HepG2 (cell line): ENCODE results near the gene CX3CR1. TPM values are rescaled to one million over a fixed set of nuclear protein-coding genes. Genes with fewer than 3 reads are reported as not detected.
A peak's percentile ranks its signal among the peaks of the same experiment; 100 is the strongest.

Experiments
- ATAC-seq: fragments of 200-7000 bp; cut with Tn5 transposase; 3 replicates; pipeline ENCODE4 v1.9.1; 2020; ENCODE audit warnings: mild to moderate bottlenecking, moderate library complexity
- BruUV-seq: library from RNA; stranded (reverse); fragments of 400-500 nt; replicated peaks from 2 replicates; lab custom pipeline; 2021; lab: Mats Ljungman, UMichigan
- CTCF ChIA-PET: fragments of 300-600 bp; formaldehyde crosslinking; extraction: SDS; loops from one replicate; lab custom pipeline; 2021; ENCODE audit warnings: low total read pairs, inconsistent platforms, low intra/inter-chr PET ratio; lab: Yijun Ruan, JAX
- POLR2A ChIA-PET: fragments of 350-600 bp; sonication (Branson Sonifier 250); formaldehyde crosslinking; loops from one replicate; lab custom pipeline; 2020; ENCODE audit warnings: antibody characterized with exemption, inconsistent platforms; lab: Yijun Ruan, JAX
- DNase-seq: peaks from one replicate; pipeline ENCODE4 v3.0.0-alpha.2; 2015; ENCODE audit warnings: low spot score
- FAIRE-seq: peaks from 3 replicates; lab custom pipeline; 2011; peaks lifted over from hg19 to GRCh38; lab: Jason Lieb, UNC
- H2AFZ ChIP-seq: one replicate; pipeline ENCODE4 v1.6.1; 2011; ENCODE audit warnings: low read length, inconsistent platforms
- H3K27ac ChIP-seq: fragments of 300-600 bp; 3 replicates; pipeline ENCODE4 v1.8.0; 2011; ENCODE audit warnings: mixed run types, mild to moderate bottlenecking, mixed read lengths, low read length, inconsistent platforms; ENCODE audit not compliant: insufficient read depth; ENCODE audit errors: extremely low read length
- H3K27me3 ChIP-seq, 2 experiments: fragments of 200-600 bp in 1 of 2; 2 replicates in 1 of 2; 3 replicates in 1 of 2; pipeline versions ENCODE4 v1.6.0 to v1.8.0; 2011; ENCODE audit warnings: low read length in 2 of 2, mild to moderate bottlenecking in 2 of 2, moderate library complexity in 2 of 2, inconsistent platforms in 1 of 2; ENCODE audit not compliant: insufficient read depth in 2 of 2, control insufficient read depth in 1 of 2
- H3K36me3 ChIP-seq, 2 experiments: fragments of 200-600 bp in 1 of 2; replicated peaks in 1 of 2; 2 replicates in 1 of 2; 3 replicates in 1 of 2; pipeline versions ENCODE4 v1.5.1 to v1.8.0; 2011; ENCODE audit warnings: low read length in 2 of 2, inconsistent platforms in 1 of 2; ENCODE audit not compliant: insufficient read depth in 2 of 2, control insufficient read depth in 1 of 2
- H3K4me1 ChIP-seq: 2 replicates; pipeline ENCODE4 v1.5.1; 2012; ENCODE audit warnings: low read length, inconsistent platforms; ENCODE audit not compliant: insufficient read depth
- H3K4me2 ChIP-seq: 2 replicates; pipeline ENCODE4 v1.6.0; 2011; ENCODE audit warnings: low read depth, low read length, inconsistent platforms
- H3K4me3 ChIP-seq, 3 experiments: fragments of 200-600 bp in 1 of 3; sonication (generic), shearing (Covaris generic) in 1 of 3; replicated peaks in 1 of 3; 2 replicates each; pipeline ENCODE4 v1.5.1; 2011 to 2016; ENCODE audit warnings: low read length in 3 of 3, inconsistent platforms in 2 of 3, low read depth in 2 of 3, mild to moderate bottlenecking in 2 of 3, control low read depth in 1 of 3, mixed read lengths in 1 of 3; ENCODE audit not compliant: insufficient read depth in 1 of 3
- H3K79me2 ChIP-seq: one replicate; pipeline ENCODE4 v1.6.1; 2011; ENCODE audit warnings: low read length, inconsistent platforms; ENCODE audit not compliant: insufficient read depth
- H3K9ac ChIP-seq: 2 replicates; pipeline ENCODE4 v1.6.0; 2011; ENCODE audit warnings: mild to moderate bottlenecking, low read depth, low read length, inconsistent platforms; ENCODE audit not compliant: insufficient read depth
- H3K9me3 ChIP-seq: 2 replicates; pipeline ENCODE4 v1.5.1; 2012; ENCODE audit warnings: mild to moderate bottlenecking, low read length
- H4K20me1 ChIP-seq: 2 replicates; pipeline ENCODE4 v1.6.0; 2011; ENCODE audit warnings: inconsistent platforms, mild to moderate bottlenecking, low read length, moderate library complexity; ENCODE audit not compliant: insufficient read depth
- FOXA3 ChIP-seq: IDR thresholded peaks from 2 replicates; pipeline ENCODE4 v1.6.1; 2016; ENCODE audit warnings: missing genetic modification reagents, missing compliant biosample characterization
- KLF16 ChIP-seq, 2 experiments: sonication (generic) in 1 of 2; formaldehyde crosslinking in 1 of 2; IDR thresholded peaks; 2 replicates each; pipeline versions ENCODE4 v1.6.1 to v1.8.0; 2016 to 2023; ENCODE audit warnings: missing genetic modification reagents in 2 of 2, missing compliant biosample characterization in 1 of 2
- MEIS2 ChIP-seq: sonication (generic); formaldehyde crosslinking; IDR thresholded peaks from 2 replicates; pipeline ENCODE4 v1.9.0; 2021; ENCODE audit warnings: mild to moderate bottlenecking, missing genetic modification reagents
- SMC3 ChIP-seq: IDR thresholded peaks from 2 replicates; pipeline ENCODE4 v1.6.1; 2011; ENCODE audit warnings: low read length, improper control_type of control experiment
- THYN1 ChIP-seq: sonication (generic); formaldehyde crosslinking; IDR thresholded peaks from 2 replicates; pipeline ENCODE4 v1.8.1; 2023; ENCODE audit warnings: low read depth, mild to moderate bottlenecking, moderate library complexity, missing genetic modification reagents, borderline replicate concordance
- YEATS2 ChIP-seq: sonication (generic); formaldehyde crosslinking; IDR thresholded peaks from 2 replicates; pipeline ENCODE4 v1.4.0; 2020; ENCODE audit warnings: missing genetic modification reagents, borderline replicate concordance
- ZFP1 ChIP-seq: IDR thresholded peaks from 2 replicates; pipeline ENCODE4 v1.6.1; 2016
- ZKSCAN8 ChIP-seq: IDR thresholded peaks from 2 replicates; pipeline ENCODE4 v1.6.1; 2016; ENCODE audit warnings: borderline replicate concordance, missing genetic modification reagents, missing compliant biosample characterization
- WGBS: methylation state at CpG from one replicate; pipeline ENCODE4 v1.1.6; 2017; ENCODE audit warnings: low lambda C conversion rate; 5-methylcytosine and 5-hydroxymethylcytosine counted together
- in situ Hi-C: cut with HindIII; loops from 2 replicates; pipeline ENCODE4 v1.10.0; 2017; ENCODE audit warnings: low pct_unique_long_range_greater_than_20kb; ENCODE audit not compliant: extremely low pct_ligation_motif_present
- intact Hi-C: fragments of 100-400 bp; cut with micrococcal nuclease; formaldehyde crosslinking; loops from one replicate; pipeline ENCODE4 v1.10.0; 2022; ENCODE audit not compliant: unreplicated experiment
- polyA plus RNA-seq, 8 experiments: library from polyadenylated mRNA; depleted of rRNA in 3 of 8; stranded (reverse) in 7 of 8; unstranded in 1 of 8; fragments of >200 nt; fragmentation: Illumina TruSeq in 4 of 8; extraction: Trizol in 4 of 8; gene quantifications; 2 replicates each; pipeline versions ENCODE4 v1.2.1 to v1.2.3, GENCODE V29; 2011 to 2016; ENCODE audit warnings: low read depth in 4 of 8, missing spikeins in 1 of 8, mixed read lengths in 1 of 8; ENCODE audit not compliant: insufficient read depth in 1 of 8
- total RNA-seq, 5 experiments: library from RNA; depleted of rRNA; stranded (reverse); fragments of >200 nt; fragmentation: Illumina TruSeq; extraction: Trizol; gene quantifications; 2 replicates each; pipeline ENCODE4 v1.2.3, GENCODE V29; 2016; ENCODE audit warnings: low read depth in 1 of 5
- TF ChIP-seq, protein P1 (sequence below), 2 experiments: sonication (generic) in 1 of 2; formaldehyde crosslinking in 1 of 2; IDR thresholded peaks; 2 replicates each; pipeline versions ENCODE4 v1.4.0 to v1.6.1; 2016 to 2020; ENCODE audit warnings: borderline replicate concordance in 1 of 2, low read depth in 1 of 2, mild to moderate bottlenecking in 1 of 2, missing genetic modification reagents in 1 of 2
- TF ChIP-seq, protein P2 (sequence below): sonication (generic); formaldehyde crosslinking; IDR thresholded peaks from 2 replicates; pipeline ENCODE4 v1.4.0; 2020; ENCODE audit warnings: missing genetic modification reagents
- TF ChIP-seq, protein P3 (sequence below): sonication (generic); formaldehyde crosslinking; IDR thresholded peaks from 2 replicates; pipeline ENCODE4 v1.4.0; 2020; ENCODE audit warnings: missing genetic modification reagents, low read depth, mild to moderate bottlenecking, borderline replicate concordance
- TF ChIP-seq, protein P4 (sequence below): sonication (generic); formaldehyde crosslinking; IDR thresholded peaks from 2 replicates; pipeline ENCODE4 v1.5.0; 2020; ENCODE audit warnings: mild to moderate bottlenecking, missing genetic modification reagents, moderate library complexity

The CX3CR1 gene
- total and polyA plus RNA-seq, 2 of the 13 experiments (the other 11 are each of a cell fraction or from before 2014, with no cell fraction given), result not detected

DNA sequence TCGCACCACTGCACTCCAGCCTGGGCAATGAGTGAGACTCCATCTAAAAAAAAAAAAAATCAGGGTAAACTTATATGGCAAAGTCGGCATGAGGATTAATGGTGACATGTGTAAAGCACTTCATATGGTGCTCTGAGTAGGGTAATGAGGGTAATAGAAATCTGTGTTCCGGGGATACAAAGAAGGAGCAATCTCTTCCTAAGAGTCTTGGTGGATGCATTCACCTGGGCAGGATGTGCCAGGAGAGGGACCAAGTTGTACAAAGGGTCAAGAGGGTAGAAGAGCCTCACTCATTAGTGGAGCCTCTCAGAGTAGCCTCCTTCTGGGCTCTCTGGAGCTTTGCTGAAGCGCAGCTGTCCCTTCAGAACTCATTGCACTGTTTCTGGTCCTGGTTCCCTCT is 9.3 kb upstream of the CX3CR1 start (continued):
- TF ChIP-seq, protein P1, sequence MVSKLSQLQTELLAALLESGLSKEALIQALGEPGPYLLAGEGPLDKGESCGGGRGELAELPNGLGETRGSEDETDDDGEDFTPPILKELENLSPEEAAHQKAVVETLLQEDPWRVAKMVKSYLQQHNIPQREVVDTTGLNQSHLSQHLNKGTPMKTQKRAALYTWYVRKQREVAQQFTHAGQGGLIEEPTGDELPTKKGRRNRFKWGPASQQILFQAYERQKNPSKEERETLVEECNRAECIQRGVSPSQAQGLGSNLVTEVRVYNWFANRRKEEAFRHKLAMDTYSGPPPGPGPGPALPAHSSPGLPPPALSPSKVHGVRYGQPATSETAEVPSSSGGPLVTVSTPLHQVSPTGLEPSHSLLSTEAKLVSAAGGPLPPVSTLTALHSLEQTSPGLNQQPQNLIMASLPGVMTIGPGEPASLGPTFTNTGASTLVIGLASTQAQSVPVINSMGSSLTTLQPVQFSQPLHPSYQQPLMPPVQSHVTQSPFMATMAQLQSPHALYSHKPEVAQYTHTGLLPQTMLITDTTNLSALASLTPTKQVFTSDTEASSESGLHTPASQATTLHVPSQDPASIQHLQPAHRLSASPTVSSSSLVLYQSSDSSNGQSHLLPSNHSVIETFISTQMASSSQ (IDR thresholded peaks at IDR 0.05; ENCODE audit: low read depth), result no peak
- TF ChIP-seq, protein P1 (CRISPR knock-in tag; IDR thresholded peaks at IDR 0.05; ENCODE audit: borderline replicate concordance), result no peak
- TF ChIP-seq SMC3 (no peak), THYN1 (CRISPR knock-in tag) (no peak), ZKSCAN8 (no peak), ZFP1 (no peak)

DNA sequence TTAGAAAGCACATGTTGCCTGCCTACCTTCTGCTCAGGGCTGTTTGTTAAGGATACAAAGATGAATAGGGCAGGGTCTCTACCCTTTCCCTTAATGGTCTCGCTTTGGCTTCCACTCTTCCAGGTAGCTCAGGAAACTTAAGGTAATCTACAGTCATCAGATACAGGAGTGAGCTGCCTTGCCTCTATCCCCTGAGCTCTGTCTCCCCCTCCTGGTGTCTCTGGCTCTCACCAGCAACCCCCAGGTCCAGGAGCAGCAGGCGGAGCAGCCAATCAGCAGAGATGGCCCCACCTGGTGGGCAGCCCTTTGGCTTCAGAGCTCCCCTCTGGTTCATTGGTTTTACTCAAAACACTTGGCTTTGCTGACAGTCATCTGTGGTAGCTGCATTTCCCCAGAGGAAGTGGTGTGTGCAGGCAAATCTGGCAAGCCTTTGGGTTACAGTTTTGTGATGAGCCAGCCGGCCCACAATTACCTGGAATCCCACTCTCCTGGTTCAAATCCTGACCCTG is 8.5 kb upstream of the CX3CR1 start:
- FAIRE-seq (peak; percentile 84), DNase-seq (peak; percentile 74), ATAC-seq (peak; percentile 96)
- H3K79me2 ChIP-seq, result no peaks in the 10 kb centered on the region
- H4K20me1 ChIP-seq, result no peaks in the 10 kb centered on the region
- no peak overlapping the region for H3K4me2 ChIP-seq
- peaks cover 43% of the 10 kb centered on the region for H3K4me1 ChIP-seq
- no peaks in the 10 kb centered on the region for H3K36me3 ChIP-seq
- POLR2A ChIA-PET, result interaction anchor here (1.0 kb wide), 2 partner anchors 162 to 181 kb away, joined by 3 to 5 read pairs; partner anchors contain the start of genes GORASP1 and TTC21A
- CTCF ChIA-PET, result interaction anchor here (2.6 to 3.2 kb wide), 4 partner anchors 80 to 187 kb away, joined by 13 to 30 read pairs (median 18); no protein-coding TSS in a partner anchor
- no TSS peak for BruUV-seq
- H3K27ac ChIP-seq, result no peak overlapping the region
- H3K9ac ChIP-seq, result no peak overlapping the region
- no peaks in the 10 kb centered on the region for H3K9me3 ChIP-seq
- intact Hi-C loops (loop anchor here (1.0 to 5.0 kb wide), 4 partner anchors 80 to 181 kb away; partner anchors contain the start of genes GORASP1 and TTC21A), in situ Hi-C loops (loop anchor here (5.0 kb wide), 2 partner anchors 96 to 161 kb away; partner anchors contain the start of gene XIRP1)
- no peak overlapping the region for H3K4me3 ChIP-seq
- WGBS, result 22% methylated on average over 3 of the region's 3 CpGs
- H3K27me3 ChIP-seq, result no peaks in the 10 kb centered on the region
- no peak overlapping the region for H2AFZ ChIP-seq
- TF ChIP-seq YEATS2 (CRISPR knock-in tag) (peak; percentile 39; the same call in 1 of the 2 replicates), MEIS2 (CRISPR knock-in tag) (no peak), KLF16 (CRISPR knock-in tag; IDR thresholded peaks at IDR 0.05) (peak in 1 of 2 experiments; percentile 53; a peak in 1 of 4 replicates), FOXA3 (CRISPR knock-in tag) (peak; percentile 40; the same call in 1 of the 2 replicates)
- TF ChIP-seq, protein P2, sequence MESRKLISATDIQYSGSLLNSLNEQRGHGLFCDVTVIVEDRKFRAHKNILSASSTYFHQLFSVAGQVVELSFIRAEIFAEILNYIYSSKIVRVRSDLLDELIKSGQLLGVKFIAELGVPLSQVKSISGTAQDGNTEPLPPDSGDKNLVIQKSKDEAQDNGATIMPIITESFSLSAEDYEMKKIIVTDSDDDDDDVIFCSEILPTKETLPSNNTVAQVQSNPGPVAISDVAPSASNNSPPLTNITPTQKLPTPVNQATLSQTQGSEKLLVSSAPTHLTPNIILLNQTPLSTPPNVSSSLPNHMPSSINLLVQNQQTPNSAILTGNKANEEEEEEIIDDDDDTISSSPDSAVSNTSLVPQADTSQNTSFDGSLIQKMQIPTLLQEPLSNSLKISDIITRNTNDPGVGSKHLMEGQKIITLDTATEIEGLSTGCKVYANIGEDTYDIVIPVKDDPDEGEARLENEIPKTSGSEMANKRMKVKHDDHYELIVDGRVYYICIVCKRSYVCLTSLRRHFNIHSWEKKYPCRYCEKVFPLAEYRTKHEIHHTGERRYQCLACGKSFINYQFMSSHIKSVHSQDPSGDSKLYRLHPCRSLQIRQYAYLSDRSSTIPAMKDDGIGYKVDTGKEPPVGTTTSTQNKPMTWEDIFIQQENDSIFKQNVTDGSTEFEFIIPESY (CRISPR knock-in tag), result 0 out of 2 replicates have a peak, but pooled peaks have one; percentile 16
- TF ChIP-seq, protein P3, sequence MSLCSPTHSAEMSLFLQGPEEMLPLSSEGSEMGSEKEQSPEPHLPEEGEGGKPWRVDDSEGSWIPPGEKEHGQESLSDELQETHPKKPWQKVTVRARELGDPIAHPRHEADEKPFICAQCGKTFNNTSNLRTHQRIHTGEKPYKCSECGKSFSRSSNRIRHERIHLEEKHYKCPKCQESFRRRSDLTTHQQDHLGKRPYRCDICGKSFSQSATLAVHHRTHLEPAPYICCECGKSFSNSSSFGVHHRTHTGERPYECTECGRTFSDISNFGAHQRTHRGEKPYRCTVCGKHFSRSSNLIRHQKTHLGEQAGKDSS, result no peak
- TF ChIP-seq, protein P4, sequence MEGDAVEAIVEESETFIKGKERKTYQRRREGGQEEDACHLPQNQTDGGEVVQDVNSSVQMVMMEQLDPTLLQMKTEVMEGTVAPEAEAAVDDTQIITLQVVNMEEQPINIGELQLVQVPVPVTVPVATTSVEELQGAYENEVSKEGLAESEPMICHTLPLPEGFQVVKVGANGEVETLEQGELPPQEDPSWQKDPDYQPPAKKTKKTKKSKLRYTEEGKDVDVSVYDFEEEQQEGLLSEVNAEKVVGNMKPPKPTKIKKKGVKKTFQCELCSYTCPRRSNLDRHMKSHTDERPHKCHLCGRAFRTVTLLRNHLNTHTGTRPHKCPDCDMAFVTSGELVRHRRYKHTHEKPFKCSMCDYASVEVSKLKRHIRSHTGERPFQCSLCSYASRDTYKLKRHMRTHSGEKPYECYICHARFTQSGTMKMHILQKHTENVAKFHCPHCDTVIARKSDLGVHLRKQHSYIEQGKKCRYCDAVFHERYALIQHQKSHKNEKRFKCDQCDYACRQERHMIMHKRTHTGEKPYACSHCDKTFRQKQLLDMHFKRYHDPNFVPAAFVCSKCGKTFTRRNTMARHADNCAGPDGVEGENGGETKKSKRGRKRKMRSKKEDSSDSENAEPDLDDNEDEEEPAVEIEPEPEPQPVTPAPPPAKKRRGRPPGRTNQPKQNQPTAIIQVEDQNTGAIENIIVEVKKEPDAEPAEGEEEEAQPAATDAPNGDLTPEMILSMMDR, result peak; percentile 97
